H1 (cell line): ENCODE results near the gene F8. TPM values are rescaled to one million over a fixed set of nuclear protein-coding genes. Genes with fewer than 3 reads are reported as not detected.

Experiments used
- CTCF ChIA-PET: fragments of 300-600 bp; sonication (Branson Sonifier 250); formaldehyde crosslinking; loops from one replicate; lab custom pipeline; 2021; ENCODE audit not compliant: partially characterized antibody; lab: Charles Lee
- POLR2A ChIA-PET: fragments of 300-600 bp; sonication (Branson Sonifier 250); formaldehyde crosslinking; loops from one replicate; lab custom pipeline; 2021; ENCODE audit warnings: inconsistent platforms; ENCODE audit not compliant: partially characterized antibody; lab: Charles Lee
- DNase-seq, 2 experiments: peaks; one replicate each; pipeline versions ENCODE4 v3.0.0 to v3.0.0-alpha.2; 2010 to 2022; ENCODE audit warnings: low spot score in 2 of 2, low read depth in 1 of 2, mixed read lengths in 1 of 2
- FAIRE-seq: peaks from 2 replicates; lab custom pipeline; 2011; peaks lifted over from hg19 to GRCh38; lab: Jason Lieb, UNC
- H2AFZ ChIP-seq: 2 replicates; pipeline ENCODE4 v1.8.1; 2012; ENCODE audit warnings: low read length, inconsistent platforms
- H2AK5ac ChIP-seq: 2 replicates; pipeline ENCODE4 v1.6.1; 2013; ENCODE audit warnings: low read depth, low read length
- H2BK120ac ChIP-seq: replicated peaks from 2 replicates; pipeline ENCODE3; 2013; ENCODE audit warnings: low read depth, low read length, inconsistent platforms
- H2BK12ac ChIP-seq: 2 replicates; pipeline ENCODE4 v1.6.1; 2013; ENCODE audit warnings: low read depth, low read length
- H2BK15ac ChIP-seq: 2 replicates; pipeline ENCODE4 v1.6.1; 2013; ENCODE audit warnings: low read length
- H2BK20ac ChIP-seq: 2 replicates; pipeline ENCODE4 v1.6.1; 2013; ENCODE audit warnings: low read length
- H2BK5ac ChIP-seq: 2 replicates; pipeline ENCODE4 v1.6.1; 2013; ENCODE audit warnings: low read depth, low read length
- H3K14ac ChIP-seq: 2 replicates; pipeline ENCODE4 v1.6.1; 2013; ENCODE audit warnings: inconsistent platforms; ENCODE audit not compliant: insufficient read length
- H3K18ac ChIP-seq: 2 replicates; pipeline ENCODE4 v1.6.1; 2013; ENCODE audit warnings: low read length; ENCODE audit errors: extremely low read depth
- H3K23ac ChIP-seq: 2 replicates; pipeline ENCODE4 v1.6.1; 2013; ENCODE audit warnings: inconsistent platforms; ENCODE audit not compliant: insufficient read length
- H3K23me2 ChIP-seq: 2 replicates; pipeline ENCODE4 v1.6.1; 2013; ENCODE audit warnings: low read depth, low read length
- H3K27ac ChIP-seq: 2 replicates; pipeline ENCODE4 v1.6.1; 2011; ENCODE audit warnings: low read depth, low read length, inconsistent platforms
- H3K27me3 ChIP-seq, 4 experiments: replicated peaks in 1 of 4; 1 replicate in 1 of 4; 2 replicates in 3 of 4; pipeline versions ENCODE4 v1.6.1 to v1.8.1; 2011 to 2013; ENCODE audit warnings: low read length in 3 of 4, mild to moderate bottlenecking in 3 of 4, inconsistent platforms in 2 of 4, mixed read lengths in 2 of 4, moderate library complexity in 1 of 4; ENCODE audit not compliant: control insufficient read depth in 3 of 4, insufficient read depth in 3 of 4; ENCODE audit errors: extremely low read depth in 1 of 4
- H3K36me3 ChIP-seq, 4 experiments: 2 replicates each; pipeline versions ENCODE4 v1.6.1 to v1.8.1; 2011 to 2013; ENCODE audit warnings: mild to moderate bottlenecking in 4 of 4, low read length in 3 of 4, moderate library complexity in 2 of 4, control low read depth in 1 of 4, inconsistent platforms in 1 of 4; ENCODE audit not compliant: insufficient read depth in 4 of 4, control insufficient read depth in 2 of 4
- H3K4ac ChIP-seq: replicated peaks from 2 replicates; pipeline ENCODE3; 2013; ENCODE audit warnings: low read length, low read depth, mixed read lengths, inconsistent platforms; ENCODE audit not compliant: insufficient read length
- H3K4me1 ChIP-seq, 4 experiments: replicated peaks in 1 of 4; 1 replicate in 1 of 4; 2 replicates in 3 of 4; pipeline versions ENCODE4 v1.6.1 to v1.8.1; 2011 to 2013; ENCODE audit warnings: low read length in 3 of 4, inconsistent platforms in 2 of 4, mixed read lengths in 1 of 4; ENCODE audit not compliant: insufficient read depth in 4 of 4, control insufficient read depth in 3 of 4
- H3K4me2 ChIP-seq, 2 experiments: 2 replicates each; pipeline versions ENCODE4 v1.6.1 to v1.8.1; 2011 to 2013; ENCODE audit warnings: low read depth in 2 of 2, low read length in 2 of 2, control low read depth in 1 of 2, inconsistent platforms in 1 of 2, mild to moderate bottlenecking in 1 of 2; ENCODE audit not compliant: insufficient read depth in 1 of 2
- H3K4me3 ChIP-seq, 4 experiments: fragments of 200-600, 300-600 bp in 1 of 4; sonication (generic), shearing (Covaris generic), sonication (Bioruptor Twin) in 1 of 4; 2 replicates each; pipeline versions ENCODE4 v1.5.1 to v1.8.1; 2011 to 2016; ENCODE audit warnings: low read length in 4 of 4, low read depth in 3 of 4, control low read depth in 2 of 4, inconsistent platforms in 2 of 4, mild to moderate bottlenecking in 2 of 4, mixed read lengths in 1 of 4, moderate library complexity in 1 of 4; ENCODE audit not compliant: insufficient read depth in 2 of 4; ENCODE audit errors: extremely low read depth in 1 of 4
- H3K56ac ChIP-seq: replicated peaks from 2 replicates; pipeline ENCODE3; 2013; ENCODE audit warnings: low read depth, mild to moderate bottlenecking, mixed read lengths, low read length, inconsistent platforms; ENCODE audit not compliant: insufficient read length
- H3K79me1 ChIP-seq: 2 replicates; pipeline ENCODE4 v1.6.1; 2013; ENCODE audit warnings: low read depth, low read length, control low read depth
- H3K79me2 ChIP-seq, 2 experiments: 2 replicates each; pipeline versions ENCODE4 v1.6.1 to v1.8.1; 2012 to 2013; ENCODE audit warnings: low read length in 2 of 2, mild to moderate bottlenecking in 2 of 2, inconsistent platforms in 1 of 2; ENCODE audit not compliant: insufficient read depth in 2 of 2, control insufficient read depth in 1 of 2
- H3K9ac ChIP-seq, 4 experiments: replicated peaks in 1 of 4; 1 replicate in 1 of 4; 2 replicates in 3 of 4; pipeline versions ENCODE4 v1.6.1 to v1.8.1; 2011 to 2013; ENCODE audit warnings: low read depth in 3 of 4, low read length in 3 of 4, control low read depth in 2 of 4, mild to moderate bottlenecking in 2 of 4, moderate library complexity in 2 of 4, inconsistent platforms in 1 of 4; ENCODE audit errors: extremely low read depth in 1 of 4
- H3K9me3 ChIP-seq, 2 experiments: 2 replicates each; pipeline versions ENCODE4 v1.6.1 to v1.8.1; 2012 to 2013; ENCODE audit warnings: mild to moderate bottlenecking in 2 of 2, moderate library complexity in 2 of 2, control low read depth in 1 of 2, inconsistent platforms in 1 of 2, low read depth in 1 of 2, low read length in 1 of 2, mixed read lengths in 1 of 2; ENCODE audit not compliant: insufficient read depth in 2 of 2
- H4K20me1 ChIP-seq, 2 experiments: replicated peaks in 1 of 2; 2 replicates each; pipeline versions ENCODE3 to v1.8.1; 2011 to 2013; ENCODE audit warnings: inconsistent platforms in 2 of 2, low read length in 2 of 2, mild to moderate bottlenecking in 1 of 2; ENCODE audit not compliant: insufficient read depth in 2 of 2, control insufficient read depth in 1 of 2
- H4K5ac ChIP-seq: 2 replicates; pipeline ENCODE4 v1.6.1; 2013; ENCODE audit warnings: low read length, low read depth, mixed read lengths, inconsistent platforms; ENCODE audit not compliant: insufficient read length
- H4K8ac ChIP-seq: 2 replicates; pipeline ENCODE4 v1.8.0; 2013; ENCODE audit warnings: mild to moderate bottlenecking, moderate library complexity, low read length, inconsistent platforms; ENCODE audit not compliant: insufficient read depth; ENCODE audit errors: extremely low read depth
- H4K91ac ChIP-seq: replicated peaks from 2 replicates; pipeline ENCODE3; 2013; ENCODE audit warnings: low read length, mixed read lengths, inconsistent platforms; ENCODE audit not compliant: insufficient read length
- GTF2F1 ChIP-seq: IDR thresholded peaks from 2 replicates; pipeline ENCODE4 v1.6.1; 2012; ENCODE audit warnings: low read depth, low read length, improper control_type of control experiment, borderline replicate concordance
- PHF8 ChIP-seq: fragments of 200-600 bp; sonication (generic); conservative IDR thresholded peaks from 2 replicates; pipeline ENCODE4 v1.7.1; 2012; ENCODE audit warnings: low read depth, mild to moderate bottlenecking, inconsistent platforms, low read length, moderate library complexity
- POLR2AphosphoS5 ChIP-seq: IDR thresholded peaks from 2 replicates; pipeline ENCODE4 v1.6.1; 2011; ENCODE audit warnings: low read depth, low read length
- WGBS, 2 experiments: shearing (Covaris generic) in 1 of 2; methylation state at CpG; one replicate each; pipeline versions ENCODE4 v1.1.6 to v1.1.7; 2013 to 2015; ENCODE audit warnings: low lambda C conversion rate in 2 of 2, mixed read lengths in 2 of 2, inconsistent platforms in 1 of 2, low coverage in 1 of 2, missing lambda C conversion rate in 1 of 2; ENCODE audit not compliant: insufficient replicate concordance in 2 of 2, insufficient coverage in 1 of 2, insufficient read length in 1 of 2; ENCODE audit errors: extremely low coverage in 1 of 2, missing lambda C conversion rate in 1 of 2; 5-methylcytosine and 5-hydroxymethylcytosine counted together
- polyA plus RNA-seq, 7 experiments: library from polyadenylated mRNA; depleted of rRNA in 3 of 7; stranded (reverse) in 5 of 7; unstranded in 2 of 7; fragments of >200 nt in 5 of 7; fragments of 200-250 nt in 2 of 7; gene quantifications; 1 replicate in 5 of 7; 2 replicates in 1 of 7; 4 replicates in 1 of 7; pipeline versions ENCODE4 v1.2.1 to v1.2.3, GENCODE V29; 2011 to 2013; ENCODE audit warnings: missing spikeins in 2 of 7, mixed read lengths in 2 of 7
- total RNA-seq: library from RNA; stranded (reverse); fragmentation: NEBNext Ultra II Directional; extraction: Animal tissue kit (Norgen Biotek cat#: 25700); gene quantifications from 2 replicates; pipeline ENCODE4 v1.2.1, GENCODE V29; 2021

Gene F8
- total and polyA plus RNA-seq, 2 of the 8 experiments (the other 6 are each of a cell fraction or from before 2014, with no cell fraction given), result 1.1 to 2.6 TPM

- Histone ChIP-seq H3K14ac (no peak overlapping the region), H2BK120ac (no peak overlapping the region), H4K8ac (no peak overlapping the region), H3K18ac (no peak overlapping the region), H3K4ac (no peak overlapping the region), H2AK5ac (no peak overlapping the region), H3K9me3 (no peaks in the 10 kb centered on the region), H2BK5ac (no peak overlapping the region), H3K4me1 (no peaks in the 10 kb centered on the region), H3K79me2 (peaks cover 0 to 16% of the 10 kb centered on the region in 2 experiments; a peak in 2 of 4 replicates), H3K4me2 (no peak overlapping the region), H3K23me2 (0 out of 2 replicates have a peak, but pooled peaks cover 2% of the 10 kb centered on the region), H3K79me1 (no peaks in the 10 kb centered on the region), H3K56ac (no peak overlapping the region), H3K27me3 (no peaks in the 10 kb centered on the region), H3K23ac (no peak overlapping the region), H2AFZ (no peak overlapping the region), H2BK15ac (no peak overlapping the region), H3K9ac (no peak overlapping the region), H3K4me3 (no peak overlapping the region), H3K27ac (no peak overlapping the region), H2BK20ac (no peak overlapping the region), H2BK12ac (no peak overlapping the region), H3K36me3 (no peaks in the 10 kb centered on the region; a peak in 1 of 8 replicates), H4K20me1 (no peaks in the 10 kb centered on the region), H4K5ac (no peak overlapping the region), H4K91ac (no peak overlapping the region)
- CTCF ChIA-PET, result no interaction called here
- WGBS, 2 experiments, result 100% methylated on average over 1 of the region's 1 CpG; no CpG with 5 or more reads in 1 of the 2 experiments
- POLR2A ChIA-PET, result no interaction called here
- no peak for TF ChIP-seq POLR2AphosphoS5
- no peak for TF ChIP-seq PHF8
- TF ChIP-seq GTF2F1, result no peak
- FAIRE-seq (no peak), DNase-seq (no peak)
Measured at GRCh38 chrX:155068165-155068564, 45.6 kb upstream of the F8 start.
